AG09319 (cell line): Measurements from ENCODE around the gene MRO.
"Not testable (repeated sequence)": the region's sequence is repeated elsewhere in the genome, so short reads cannot be mapped to it uniquely, and the experiment has no call there.

ENCODE experiments used
- DNase-seq: peaks from one replicate; pipeline ENCODE4 v3.0.0-alpha.2; 2010; ENCODE audit warnings: low read depth; ENCODE audit errors: extremely low read depth
- CTCF ChIP-seq: IDR thresholded peaks from 2 replicates; pipeline ENCODE4 v1.5.1; 2011; ENCODE audit warnings: low read depth, mild to moderate bottlenecking, inconsistent platforms, low read length, moderate library complexity

MRO gene

GRCh38 chr18:50857694-50858093 is 37.9 kb upstream of the MRO start:
- DNase-seq, result no peak
- TF ChIP-seq CTCF, result no peak

DNA sequence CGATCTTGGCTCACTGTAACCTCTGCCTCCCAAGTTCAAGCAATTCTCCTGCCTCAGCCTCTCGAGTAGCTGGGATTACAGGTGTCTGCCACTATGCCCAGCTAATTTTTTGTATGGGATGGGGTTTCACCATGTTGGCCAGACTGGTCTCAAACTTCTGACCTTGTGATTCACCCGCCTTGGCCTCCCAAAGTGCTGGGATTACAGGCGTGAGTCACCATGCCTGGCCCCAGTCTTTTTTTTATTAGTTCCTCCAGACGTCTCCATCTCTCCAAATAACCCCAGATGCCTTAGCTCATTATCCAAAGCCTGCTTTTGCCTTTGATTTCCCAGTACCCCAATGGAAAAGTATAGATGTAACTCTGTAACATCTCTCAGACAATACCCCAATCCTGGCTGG is 37.4 kb upstream of the MRO start:
- DNase-seq, result not testable (repeated sequence)

GRCh38 chr18:50855976-50856757 is 36.4 kb upstream of the MRO start:
- DNase-seq, result no peak
- TF ChIP-seq CTCF, result no peak

- TF ChIP-seq CTCF, result no peak
- DNase-seq, result no peak
Observed at GRCh38 chr18:50853863-50854271, 34.1 kb upstream of the MRO start.

- DNase-seq, result no peak
- no peak for TF ChIP-seq CTCF
Observed at GRCh38 chr18:50850307-50851065, 30.7 kb upstream of the MRO start.

DNA sequence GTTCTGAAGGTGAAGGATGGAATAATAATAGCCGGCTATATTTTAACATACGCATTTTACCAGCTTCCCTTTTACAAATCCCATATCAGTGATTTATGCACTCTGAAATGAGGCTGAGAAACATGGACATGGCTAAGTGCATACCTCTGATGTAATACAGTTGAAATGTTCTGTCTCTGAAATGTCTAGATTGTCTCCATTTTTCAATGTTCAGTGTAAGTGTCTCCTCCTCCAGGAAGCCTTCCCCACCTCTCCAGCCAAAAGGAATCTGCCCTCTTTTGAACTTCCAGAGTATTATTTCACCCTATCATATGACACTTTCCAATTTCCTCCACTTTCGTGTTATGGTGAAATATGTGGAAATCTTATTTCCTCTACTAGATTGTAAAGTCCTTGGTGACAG is 29.6 kb upstream of the MRO start:
- DNase-seq, result no peak
- no peak for TF ChIP-seq CTCF

GRCh38 chr18:50848991-50849390 is 29.2 kb upstream of the MRO start:
- DNase-seq, result no peak
- no peak for TF ChIP-seq CTCF
